HEK293 (cell line): ENCODE measurements around the gene CDCP1.

ENCODE experiments used
- CTCF ChIA-PET: fragments of 350-600 bp; formaldehyde crosslinking; extraction: SDS; loops from one replicate; lab custom pipeline; 2021; ENCODE audit warnings: antibody characterized with exemption; lab: Yijun Ruan, JAX
- POLR2A ChIA-PET: fragments of 300-600 bp; formaldehyde crosslinking; extraction: SDS; loops from one replicate; lab custom pipeline; 2020; ENCODE audit warnings: antibody characterized with exemption, inconsistent platforms; lab: Yijun Ruan, JAX
- H3K27ac ChIP-seq: fragments of 200-500 bp; sonication (Bioruptor generic); 2 replicates; pipeline ENCODE4 v1.5.1; 2014; ENCODE audit warnings: low read depth, low read length, control low read depth, inconsistent platforms; ENCODE audit errors: extremely low read depth
- H3K36me3 ChIP-seq, 2 experiments: fragments of 200-500 bp in 1 of 2; sonication (Bioruptor generic) in 1 of 2; 1 replicate in 1 of 2; 2 replicates in 1 of 2; pipeline ENCODE4 v1.5.1; 2014 to 2017; ENCODE audit warnings: inconsistent platforms in 2 of 2, low read length in 2 of 2; ENCODE audit not compliant: control insufficient read depth in 2 of 2, insufficient read depth in 1 of 2
- H3K4me1 ChIP-seq: fragments of 200-500 bp; sonication (Bioruptor generic); 2 replicates; pipeline ENCODE4 v1.5.1; 2014; ENCODE audit warnings: mild to moderate bottlenecking, low read length, inconsistent platforms; ENCODE audit not compliant: control insufficient read depth, insufficient read depth
- H3K4me3 ChIP-seq: 2 replicates; pipeline ENCODE4 v1.5.1; 2011; ENCODE audit warnings: low read depth, mild to moderate bottlenecking, control low read depth, low read length, moderate library complexity
- H3K9me3 ChIP-seq: fragments of 200-500 bp; sonication (Bioruptor generic); 2 replicates; pipeline ENCODE4 v1.5.1; 2014; ENCODE audit warnings: low read depth, low read length, inconsistent platforms; ENCODE audit not compliant: control insufficient read depth, insufficient read depth
- GLIS2 ChIP-seq: fragments of 450-650 bp; formaldehyde crosslinking; IDR thresholded peaks from 2 replicates; pipeline ENCODE4 v1.5.1; 2016; ENCODE audit warnings: missing biosample characterization, missing genetic modification characterization
- HOXC10 ChIP-seq: sonication (generic); formaldehyde crosslinking; IDR thresholded peaks from 2 replicates; pipeline ENCODE4 v1.8.1; 2023; ENCODE audit warnings: mild to moderate bottlenecking, missing genetic modification reagents
- IKZF3 ChIP-seq: fragments of 450-650 bp; IDR thresholded peaks from 2 replicates; pipeline ENCODE4 v1.5.0; 2018; ENCODE audit warnings: missing biosample characterization, mild to moderate bottlenecking, missing genetic modification characterization, moderate library complexity
- KLF10 ChIP-seq: fragments of 450-650 bp; IDR thresholded peaks from 2 replicates; pipeline ENCODE4 v1.5.1; 2018; ENCODE audit warnings: missing biosample characterization, mild to moderate bottlenecking, missing genetic modification characterization
- SETDB1 ChIP-seq: IDR thresholded peaks from one replicate; pipeline ENCODE4 v1.6.1; 2017; ENCODE audit warnings: mild to moderate bottlenecking, low read length, moderate library complexity, mixed read lengths; ENCODE audit not compliant: insufficient read length
- TCF7L2 ChIP-seq: IDR thresholded peaks from 2 replicates; pipeline ENCODE4 v1.6.1; 2011; ENCODE audit warnings: low read depth, mild to moderate bottlenecking, inconsistent platforms, low read length, moderate library complexity, borderline replicate concordance
- ZBTB11 ChIP-seq: fragments of 450-650 bp; formaldehyde crosslinking; conservative IDR thresholded peaks from 2 replicates; pipeline ENCODE4 v1.5.1; 2016; ENCODE audit warnings: low read depth, missing biosample characterization, missing genetic modification characterization
- ZBTB20 ChIP-seq: fragments of 450-650 bp; formaldehyde crosslinking; IDR thresholded peaks from 2 replicates; pipeline ENCODE4 v1.5.1; 2016; ENCODE audit warnings: missing biosample characterization, missing genetic modification characterization
- ZEB2 ChIP-seq: fragments of 450-650 bp; formaldehyde crosslinking; IDR thresholded peaks from 2 replicates; pipeline ENCODE4 v1.5.1; 2016; ENCODE audit warnings: missing biosample characterization, missing genetic modification characterization
- ZFP3 ChIP-seq: fragments of 450-650 bp; formaldehyde crosslinking; IDR thresholded peaks from 2 replicates; pipeline ENCODE4 v1.5.1; 2016; ENCODE audit warnings: low read depth, missing biosample characterization, missing genetic modification characterization
- ZNF112 ChIP-seq: fragments of 450-650 bp; formaldehyde crosslinking; IDR thresholded peaks from 2 replicates; pipeline ENCODE4 v1.5.0; 2017; ENCODE audit warnings: missing biosample characterization, missing genetic modification characterization
- ZNF138 ChIP-seq: fragments of 450-650 bp; formaldehyde crosslinking; IDR thresholded peaks from 2 replicates; pipeline ENCODE4 v1.5.1; 2016; ENCODE audit warnings: missing biosample characterization, missing genetic modification characterization, borderline replicate concordance
- ZNF174 ChIP-seq: fragments of 450-650 bp; formaldehyde crosslinking; IDR thresholded peaks from 2 replicates; pipeline ENCODE4 v1.5.0; 2017; ENCODE audit warnings: missing biosample characterization, mild to moderate bottlenecking, missing genetic modification characterization
- ZNF2 ChIP-seq: fragments of 450-650 bp; formaldehyde crosslinking; IDR thresholded peaks from 2 replicates; pipeline ENCODE4 v1.5.1; 2016; ENCODE audit warnings: missing biosample characterization, missing genetic modification characterization
- ZNF202 ChIP-seq: fragments of 450-650 bp; formaldehyde crosslinking; IDR thresholded peaks from 2 replicates; pipeline ENCODE4 v1.5.1; 2016; ENCODE audit warnings: missing biosample characterization, missing genetic modification characterization, borderline replicate concordance
- ZNF214 ChIP-seq: fragments of 450-650 bp; formaldehyde crosslinking; IDR thresholded peaks from 2 replicates; pipeline ENCODE4 v1.5.1; 2017; ENCODE audit warnings: missing biosample characterization, mild to moderate bottlenecking, missing genetic modification characterization, borderline replicate concordance
- ZNF48 ChIP-seq: fragments of 450-650 bp; formaldehyde crosslinking; IDR thresholded peaks from 2 replicates; pipeline ENCODE4 v1.5.1; 2016; ENCODE audit warnings: missing biosample characterization, missing genetic modification characterization
- ZNF548 ChIP-seq: fragments of 450-650 bp; formaldehyde crosslinking; IDR thresholded peaks from 2 replicates; pipeline ENCODE4 v1.5.1; 2016; ENCODE audit warnings: missing biosample characterization, missing genetic modification characterization
- ZNF596 ChIP-seq: fragments of 450-650 bp; IDR thresholded peaks from 2 replicates; pipeline ENCODE4 v1.5.0; 2018; ENCODE audit warnings: missing biosample characterization, mild to moderate bottlenecking, missing genetic modification characterization, moderate library complexity
- ZNF624 ChIP-seq: fragments of 450-650 bp; formaldehyde crosslinking; IDR thresholded peaks from 2 replicates; pipeline ENCODE4 v1.5.1; 2017; ENCODE audit warnings: missing biosample characterization, missing genetic modification characterization
- ZNF677 ChIP-seq: fragments of 450-650 bp; IDR thresholded peaks from 2 replicates; pipeline ENCODE4 v1.5.0; 2018; ENCODE audit warnings: missing biosample characterization, mild to moderate bottlenecking, missing genetic modification characterization, moderate library complexity
- ZNF776 ChIP-seq: fragments of 450-650 bp; formaldehyde crosslinking; IDR thresholded peaks from 2 replicates; pipeline ENCODE4 v1.5.0; 2017; ENCODE audit warnings: missing biosample characterization, missing genetic modification characterization, borderline replicate concordance
- ZNF791 ChIP-seq: fragments of 450-650 bp; formaldehyde crosslinking; IDR thresholded peaks from 2 replicates; pipeline ENCODE4 v1.5.1; 2016; ENCODE audit warnings: missing biosample characterization, missing genetic modification characterization
- ZXDB ChIP-seq: fragments of 450-650 bp; formaldehyde crosslinking; IDR thresholded peaks from 2 replicates; pipeline ENCODE4 v1.5.1; 2016; ENCODE audit warnings: missing biosample characterization, missing genetic modification characterization
- TF ChIP-seq, protein P1 (sequence below): fragments of 450-650 bp; IDR thresholded peaks from 2 replicates; pipeline ENCODE4 v1.5.1; 2018; ENCODE audit warnings: missing biosample characterization, missing genetic modification characterization
- TF ChIP-seq, protein P2 (sequence below): fragments of 450-650 bp; formaldehyde crosslinking; IDR thresholded peaks from 2 replicates; pipeline ENCODE4 v1.5.1; 2016; ENCODE audit warnings: missing biosample characterization, missing genetic modification characterization
- TF ChIP-seq, protein P3 (sequence below): fragments of 450-650 bp; formaldehyde crosslinking; IDR thresholded peaks from 2 replicates; pipeline ENCODE4 v1.5.0; 2017; ENCODE audit warnings: missing biosample characterization, missing genetic modification characterization, borderline replicate concordance

CDCP1 gene

GRCh38 chr3:45055032-45055410, 91.2 kb downstream of the CDCP1 start:
- Histone ChIP-seq H3K4me1 (no peaks in the 10 kb centered on the region), H3K27ac (no peak overlapping the region), H3K9me3 (no peaks in the 10 kb centered on the region), H3K36me3 (no peaks in the 10 kb centered on the region), H3K4me3 (no peak overlapping the region)
- ChIA-PET CTCF (interaction anchor here (0.6 to 3.7 kb wide), 10 partner anchors 9 to 572 kb away, joined by 3 to 26 read pairs (median 4); no protein-coding TSS in a partner anchor), POLR2A (interaction anchor here (0.9 kb wide), 1 partner anchor 12 kb away, joined by 4 read pairs; no protein-coding TSS in a partner anchor)
- TF ChIP-seq ZNF138 (tag by site-specific recombination), result no peak
- TF ChIP-seq ZNF596 (tag by site-specific recombination), result no peak
- TF ChIP-seq ZBTB20 (tag by site-specific recombination), result no peak
- no peak for TF ChIP-seq ZBTB11 (tag by site-specific recombination)
- no peak for TF ChIP-seq IKZF3 (tag by site-specific recombination)
- no peak for TF ChIP-seq ZNF174 (tag by site-specific recombination)
- TF ChIP-seq ZNF112, result no peak
- TF ChIP-seq ZEB2 (tag by site-specific recombination), result no peak
- TF ChIP-seq, protein P1, sequence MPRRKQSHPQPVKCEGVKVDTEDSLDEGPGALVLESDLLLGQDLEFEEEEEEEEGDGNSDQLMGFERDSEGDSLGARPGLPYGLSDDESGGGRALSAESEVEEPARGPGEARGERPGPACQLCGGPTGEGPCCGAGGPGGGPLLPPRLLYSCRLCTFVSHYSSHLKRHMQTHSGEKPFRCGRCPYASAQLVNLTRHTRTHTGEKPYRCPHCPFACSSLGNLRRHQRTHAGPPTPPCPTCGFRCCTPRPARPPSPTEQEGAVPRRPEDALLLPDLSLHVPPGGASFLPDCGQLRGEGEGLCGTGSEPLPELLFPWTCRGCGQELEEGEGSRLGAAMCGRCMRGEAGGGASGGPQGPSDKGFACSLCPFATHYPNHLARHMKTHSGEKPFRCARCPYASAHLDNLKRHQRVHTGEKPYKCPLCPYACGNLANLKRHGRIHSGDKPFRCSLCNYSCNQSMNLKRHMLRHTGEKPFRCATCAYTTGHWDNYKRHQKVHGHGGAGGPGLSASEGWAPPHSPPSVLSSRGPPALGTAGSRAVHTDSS, result no peak
- TF ChIP-seq, protein P2, sequence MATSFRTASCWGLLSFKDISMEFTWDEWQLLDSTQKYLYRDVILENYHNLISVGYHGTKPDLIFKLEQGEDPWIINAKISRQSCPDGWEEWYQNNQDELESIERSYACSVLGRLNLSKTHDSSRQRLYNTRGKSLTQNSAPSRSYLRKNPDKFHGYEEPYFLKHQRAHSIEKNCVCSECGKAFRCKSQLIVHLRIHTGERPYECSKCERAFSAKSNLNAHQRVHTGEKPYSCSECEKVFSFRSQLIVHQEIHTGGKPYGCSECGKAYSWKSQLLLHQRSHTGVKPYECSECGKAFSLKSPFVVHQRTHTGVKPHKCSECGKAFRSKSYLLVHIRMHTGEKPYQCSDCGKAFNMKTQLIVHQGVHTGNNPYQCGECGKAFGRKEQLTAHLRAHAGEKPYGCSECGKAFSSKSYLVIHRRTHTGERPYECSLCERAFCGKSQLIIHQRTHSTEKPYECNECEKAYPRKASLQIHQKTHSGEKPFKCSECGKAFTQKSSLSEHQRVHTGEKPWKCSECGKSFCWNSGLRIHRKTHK (tag by site-specific recombination), result no peak

DNA sequence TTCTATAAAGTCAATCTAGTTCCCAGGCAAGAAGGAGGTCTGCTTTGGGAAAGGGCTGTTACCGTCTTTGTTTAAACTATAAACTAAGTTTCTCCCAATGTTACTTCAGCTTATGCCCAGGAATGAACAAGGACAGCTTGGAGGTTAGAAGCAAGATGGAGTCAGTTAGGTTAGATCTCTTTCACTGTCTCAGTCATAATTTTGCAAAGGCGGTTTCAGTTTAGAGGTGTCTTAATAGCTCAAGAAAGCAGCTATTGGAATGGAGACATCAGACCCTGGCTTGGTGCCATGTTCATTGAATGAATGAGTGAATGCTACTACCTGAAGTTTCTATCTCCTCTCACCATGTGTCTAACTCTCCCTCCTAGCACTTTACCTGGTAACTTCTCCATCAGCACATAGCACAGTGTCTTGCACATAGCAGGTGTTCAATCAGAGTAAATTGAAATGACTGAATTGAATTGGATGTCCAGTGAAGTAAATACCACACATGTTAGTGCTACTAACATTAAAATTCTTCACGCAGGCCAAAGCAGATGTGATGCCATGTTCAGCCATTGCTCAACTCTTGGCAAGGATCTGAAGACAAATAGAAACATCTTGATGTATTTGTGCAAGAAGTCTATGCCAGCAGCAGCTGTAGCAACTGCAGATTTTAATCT, 91.9 kb downstream of the CDCP1 start:
- Histone ChIP-seq H3K9me3 (no peaks in the 10 kb centered on the region), H3K27ac (no peak overlapping the region), H3K4me1 (no peaks in the 10 kb centered on the region), H3K4me3 (no peak overlapping the region), H3K36me3 (no peaks in the 10 kb centered on the region)
- ChIA-PET POLR2A (interaction anchor here (0.9 kb wide), 1 partner anchor 11 kb away, joined by 4 read pairs; no protein-coding TSS in a partner anchor), CTCF (interaction anchor here (0.8 to 3.7 kb wide), 3 partner anchors 9 to 156 kb away, joined by 3 to 26 read pairs (median 3); no protein-coding TSS in a partner anchor)
- TF ChIP-seq ZNF214 (tag by site-specific recombination) (no peak), ZNF776 (tag by site-specific recombination) (no peak), TCF7L2 (no peak), ZNF202 (tag by site-specific recombination) (no peak), ZXDB (no peak), ZNF2 (no peak), ZNF548 (no peak), ZFP3 (tag by site-specific recombination) (no peak), ZNF624 (no peak), GLIS2 (tag by site-specific recombination) (no peak), ZNF791 (tag by site-specific recombination) (no peak), KLF10 (no peak), ZNF48 (tag by site-specific recombination) (no peak), ZNF677 (tag by site-specific recombination) (no peak), HOXC10 (CRISPR knock-in tag) (no peak), SETDB1 (no peak), ZEB2 (tag by site-specific recombination) (no peak)
- TF ChIP-seq, protein P3, sequence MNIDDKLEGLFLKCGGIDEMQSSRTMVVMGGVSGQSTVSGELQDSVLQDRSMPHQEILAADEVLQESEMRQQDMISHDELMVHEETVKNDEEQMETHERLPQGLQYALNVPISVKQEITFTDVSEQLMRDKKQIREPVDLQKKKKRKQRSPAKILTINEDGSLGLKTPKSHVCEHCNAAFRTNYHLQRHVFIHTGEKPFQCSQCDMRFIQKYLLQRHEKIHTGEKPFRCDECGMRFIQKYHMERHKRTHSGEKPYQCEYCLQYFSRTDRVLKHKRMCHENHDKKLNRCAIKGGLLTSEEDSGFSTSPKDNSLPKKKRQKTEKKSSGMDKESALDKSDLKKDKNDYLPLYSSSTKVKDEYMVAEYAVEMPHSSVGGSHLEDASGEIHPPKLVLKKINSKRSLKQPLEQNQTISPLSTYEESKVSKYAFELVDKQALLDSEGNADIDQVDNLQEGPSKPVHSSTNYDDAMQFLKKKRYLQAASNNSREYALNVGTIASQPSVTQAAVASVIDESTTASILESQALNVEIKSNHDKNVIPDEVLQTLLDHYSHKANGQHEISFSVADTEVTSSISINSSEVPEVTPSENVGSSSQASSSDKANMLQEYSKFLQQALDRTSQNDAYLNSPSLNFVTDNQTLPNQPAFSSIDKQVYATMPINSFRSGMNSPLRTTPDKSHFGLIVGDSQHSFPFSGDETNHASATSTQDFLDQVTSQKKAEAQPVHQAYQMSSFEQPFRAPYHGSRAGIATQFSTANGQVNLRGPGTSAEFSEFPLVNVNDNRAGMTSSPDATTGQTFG (tag by site-specific recombination), result no peak
